Measurements from ENCODE around the gene CDHR5.
A peak's percentile ranks its signal among the peaks of the same experiment; 100 is the strongest.
"Not testable (repeated sequence)": the region's sequence is repeated elsewhere in the genome, so short reads cannot be mapped to it uniquely, and the experiment has no call there.

CDHR5 gene

DNA sequence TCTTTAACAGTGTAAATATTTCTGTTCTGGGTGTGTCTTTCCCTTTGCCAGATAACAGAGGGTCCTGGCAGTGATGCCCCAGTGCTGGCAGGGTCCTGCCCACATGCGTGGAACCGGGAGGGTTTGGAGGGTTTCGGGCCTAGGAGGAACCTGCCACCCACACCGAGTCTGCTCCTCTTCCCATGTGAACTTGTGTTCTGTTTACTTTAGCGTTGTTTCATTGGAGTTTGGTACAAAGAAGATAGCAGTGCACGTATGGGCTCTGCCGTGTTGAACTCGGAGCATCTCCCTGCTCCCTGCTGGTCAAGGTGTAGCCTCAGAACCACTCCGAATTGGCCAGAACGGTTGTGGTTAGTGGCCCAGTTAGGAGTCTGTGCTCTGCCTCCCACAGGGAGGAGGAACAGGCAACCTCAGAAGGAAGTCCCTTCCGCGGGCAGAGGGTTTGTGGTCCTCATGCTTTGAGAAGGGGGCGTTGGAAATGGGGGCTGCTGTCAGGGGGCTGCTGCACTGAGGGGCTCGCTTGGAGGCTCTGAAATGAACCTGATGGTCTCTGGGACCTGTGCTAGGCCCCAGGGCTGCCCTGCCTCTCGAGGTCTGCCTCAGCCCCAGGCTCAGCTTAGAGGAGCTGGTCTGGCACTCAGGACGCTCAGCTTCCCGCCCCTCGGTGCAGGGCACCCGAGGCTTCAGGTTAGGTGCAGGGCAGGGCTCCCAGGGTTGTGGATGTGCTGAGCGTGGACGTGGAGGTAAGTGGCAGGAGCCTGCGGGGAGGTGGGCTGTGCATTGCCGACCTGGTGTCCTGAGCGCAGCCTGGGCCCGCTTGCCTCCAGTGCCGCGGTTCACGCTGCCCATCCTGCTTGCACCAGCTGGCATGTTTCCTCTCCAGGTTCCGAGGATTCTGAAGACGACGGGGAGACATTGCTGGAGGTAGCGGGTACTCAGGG, 38.1 kb downstream of the CDHR5 start:
- DNase-seq (ENCODE audit: low spot score): no peak

DNA sequence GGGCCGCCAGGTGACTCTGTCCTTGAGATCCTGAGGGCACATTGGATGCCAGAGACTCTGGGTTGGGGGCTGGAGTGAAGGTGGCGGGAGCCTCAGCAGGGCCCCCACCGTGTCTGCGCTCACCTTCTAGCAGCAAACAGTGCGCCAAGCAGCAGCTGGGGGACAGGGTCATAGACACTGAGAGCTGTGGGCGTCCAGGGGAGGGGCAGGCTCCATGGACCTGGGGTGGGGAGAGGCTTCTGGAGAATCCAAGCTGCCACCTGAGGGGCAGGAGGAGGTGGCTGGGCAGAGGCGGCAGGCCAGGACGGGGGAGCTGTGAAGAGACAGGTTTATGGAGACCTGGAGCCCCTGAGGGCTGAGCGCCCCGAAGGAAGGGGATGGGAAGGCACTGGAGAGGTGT, 40.5 kb downstream of the CDHR5 start:
- DNase-seq (ENCODE audit: low spot score): no peak

DNA sequence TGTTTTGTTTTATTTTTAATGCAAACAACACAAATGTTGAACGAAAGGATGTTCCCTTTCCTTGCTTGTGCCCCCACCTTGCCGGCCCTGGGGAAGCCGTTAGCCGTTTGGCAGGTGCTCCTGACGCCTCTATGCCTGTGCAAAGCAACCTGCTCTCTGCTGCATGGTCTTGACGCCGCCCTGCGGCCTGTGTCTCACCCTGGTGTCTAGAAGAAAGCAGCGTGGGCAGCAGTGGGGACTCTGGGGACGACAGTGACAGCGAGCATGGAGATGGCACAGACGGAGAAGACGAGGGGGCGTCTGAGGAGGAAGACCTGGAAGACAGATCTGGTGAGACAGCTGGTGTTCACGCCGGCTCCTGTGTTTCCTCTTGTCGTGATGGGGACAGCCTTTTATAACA, 43.0 kb downstream of the CDHR5 start:
- no peak for DNase-seq (ENCODE audit: low spot score)

DNA sequence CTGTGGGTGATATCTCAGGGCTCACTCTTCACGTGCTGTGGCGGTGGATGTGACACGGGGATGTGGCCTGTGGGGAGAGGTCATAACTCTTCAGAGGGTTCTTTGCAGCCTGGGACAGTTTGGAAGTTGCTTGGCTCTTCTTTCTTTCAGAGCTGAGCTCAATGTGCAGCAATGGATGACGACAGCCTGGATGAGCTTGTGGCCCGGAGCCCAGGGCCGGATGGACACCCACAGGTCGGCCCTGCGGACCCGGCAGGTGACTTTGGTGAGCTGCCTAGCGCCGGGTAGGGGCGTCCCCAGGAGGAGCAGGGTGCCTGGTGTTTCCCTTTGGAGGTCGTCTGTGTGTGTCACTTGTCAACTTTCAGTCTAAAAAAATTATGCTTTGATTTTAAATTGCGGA, 43.4 kb downstream of the CDHR5 start:
- no peak for DNase-seq (ENCODE audit: low spot score)

DNA sequence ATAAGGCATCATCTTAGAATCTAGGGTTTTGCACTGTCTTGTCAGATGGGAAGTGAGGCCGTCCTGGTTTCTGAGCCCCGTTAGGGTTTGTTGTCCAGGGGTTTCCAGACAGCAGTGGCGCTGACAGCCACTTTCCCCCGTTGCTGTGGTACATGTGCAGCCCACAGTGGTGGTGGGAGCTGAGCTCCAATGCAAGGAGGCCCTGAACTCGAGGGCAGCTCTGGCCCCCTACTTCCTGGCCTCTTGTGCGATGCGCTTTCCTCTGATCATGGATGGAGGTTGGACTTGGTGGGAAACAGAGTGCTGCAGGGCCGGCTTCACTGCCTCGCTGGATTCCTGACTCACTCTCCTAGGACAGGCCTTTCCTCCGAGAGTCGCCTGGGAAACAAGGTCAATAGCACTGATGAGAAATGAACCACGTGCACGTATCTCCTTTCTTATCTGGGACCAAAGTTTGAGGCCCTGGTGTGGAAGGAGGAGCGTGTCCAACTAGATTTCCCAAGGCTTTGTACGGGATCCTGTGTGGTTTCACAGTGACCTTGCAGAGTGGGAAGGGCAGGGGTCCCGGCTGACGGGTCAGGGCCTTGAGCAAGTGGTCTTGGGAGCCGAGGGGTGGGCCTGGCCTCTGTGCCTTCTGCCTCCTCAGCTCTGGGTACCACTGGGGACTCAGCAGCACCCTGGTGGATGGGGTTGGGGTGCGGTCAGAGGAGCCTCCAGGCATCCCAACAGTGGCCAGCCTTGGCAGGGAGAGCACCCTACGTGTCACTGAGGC, 44.7 kb downstream of the CDHR5 start:
- no peak for DNase-seq (ENCODE audit: low spot score)

DNA sequence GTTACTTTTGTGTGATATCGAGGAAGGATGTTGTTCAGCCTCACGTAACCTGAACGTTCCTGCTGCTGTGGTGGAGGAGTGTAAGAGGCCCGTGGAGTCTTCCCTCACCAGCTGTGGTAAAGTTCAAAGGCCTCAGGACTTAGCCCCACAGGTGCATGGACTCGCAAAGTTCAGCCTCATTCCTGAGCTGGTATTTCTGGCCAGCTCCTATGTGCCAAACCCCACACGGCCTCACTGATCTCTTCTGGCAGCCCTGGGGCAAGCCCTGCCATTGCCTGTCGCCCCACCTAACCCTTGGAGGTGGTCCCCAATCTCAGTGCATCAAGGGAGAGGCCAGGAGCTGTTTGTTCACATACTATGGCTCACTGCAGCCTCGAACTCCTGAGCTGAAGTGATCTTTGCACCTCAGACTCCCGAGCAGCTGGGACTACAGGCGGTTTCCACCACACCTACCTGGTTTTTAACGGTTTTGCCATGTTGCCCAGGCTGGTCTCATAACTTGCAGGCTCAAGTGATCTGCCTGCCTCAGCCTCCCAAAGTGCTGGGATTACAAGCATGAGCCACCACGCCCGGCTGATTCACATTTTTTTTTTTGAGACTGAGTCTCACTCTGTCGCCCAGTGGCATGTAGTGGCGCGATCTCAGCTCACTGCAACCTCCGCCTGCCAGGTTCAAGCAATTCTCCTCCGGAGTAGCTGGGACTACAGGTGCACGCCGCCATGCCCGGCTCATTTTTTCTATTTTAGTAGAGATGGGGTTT, 46.3 kb downstream of the CDHR5 start:
- no peak for DNase-seq (ENCODE audit: low spot score)

DNA sequence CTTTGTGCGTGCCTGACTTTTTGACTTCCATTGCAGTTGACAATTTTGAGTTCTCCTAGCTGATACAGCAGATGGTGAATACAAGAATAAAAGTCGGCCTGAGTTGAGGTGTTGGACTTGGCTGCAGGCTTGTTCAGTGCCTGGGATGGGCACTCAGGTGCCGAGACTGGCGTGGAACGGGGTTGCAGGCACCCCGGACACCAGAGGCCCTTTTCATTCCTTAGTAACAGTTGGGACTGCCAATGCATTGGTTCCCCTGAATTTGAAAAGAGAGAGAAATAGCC, 47.2 kb downstream of the CDHR5 start:
- no peak for DNase-seq (ENCODE audit: low spot score)

DNA sequence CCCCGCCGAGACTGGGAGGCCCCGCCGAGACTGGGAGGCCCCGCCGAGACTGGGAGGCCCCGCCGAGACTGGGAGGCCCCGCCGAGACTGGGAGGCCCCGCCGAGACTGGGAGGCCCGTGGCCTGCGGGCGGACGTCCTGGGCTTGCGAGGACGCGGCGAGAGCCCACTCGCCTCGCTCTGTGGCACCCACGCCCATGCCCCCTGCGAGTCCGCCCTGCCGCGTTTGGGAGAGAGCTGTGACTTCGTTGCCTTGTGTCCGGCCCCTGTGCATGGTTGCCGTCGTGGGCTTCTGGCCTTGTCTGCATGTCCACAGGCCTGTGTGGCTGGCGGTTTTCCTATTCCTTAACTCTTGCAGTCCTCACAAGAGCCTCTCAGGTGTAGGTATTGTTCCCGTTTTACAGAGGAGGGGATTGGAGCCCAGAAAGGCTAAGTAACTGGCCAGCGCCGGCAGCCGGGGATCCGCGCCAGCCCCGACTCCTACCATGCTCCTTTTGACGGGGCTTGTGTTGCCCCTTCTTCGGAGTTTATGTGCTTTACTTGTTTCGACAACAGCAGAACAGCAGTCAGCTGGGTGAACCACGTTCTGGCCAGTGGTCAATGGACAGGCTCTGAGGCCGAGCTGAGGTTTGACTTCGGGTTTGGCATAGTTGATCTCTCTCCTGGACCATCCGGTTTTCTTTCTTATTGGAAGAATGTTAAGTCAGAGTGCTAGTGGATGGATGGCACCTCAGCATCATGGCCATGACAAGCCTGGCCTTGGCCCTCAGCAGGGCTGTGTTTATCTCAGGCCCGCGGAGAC, 47.7 kb downstream of the CDHR5 start:
- DNase-seq (ENCODE audit: low spot score): peak; percentile 40

DNA sequence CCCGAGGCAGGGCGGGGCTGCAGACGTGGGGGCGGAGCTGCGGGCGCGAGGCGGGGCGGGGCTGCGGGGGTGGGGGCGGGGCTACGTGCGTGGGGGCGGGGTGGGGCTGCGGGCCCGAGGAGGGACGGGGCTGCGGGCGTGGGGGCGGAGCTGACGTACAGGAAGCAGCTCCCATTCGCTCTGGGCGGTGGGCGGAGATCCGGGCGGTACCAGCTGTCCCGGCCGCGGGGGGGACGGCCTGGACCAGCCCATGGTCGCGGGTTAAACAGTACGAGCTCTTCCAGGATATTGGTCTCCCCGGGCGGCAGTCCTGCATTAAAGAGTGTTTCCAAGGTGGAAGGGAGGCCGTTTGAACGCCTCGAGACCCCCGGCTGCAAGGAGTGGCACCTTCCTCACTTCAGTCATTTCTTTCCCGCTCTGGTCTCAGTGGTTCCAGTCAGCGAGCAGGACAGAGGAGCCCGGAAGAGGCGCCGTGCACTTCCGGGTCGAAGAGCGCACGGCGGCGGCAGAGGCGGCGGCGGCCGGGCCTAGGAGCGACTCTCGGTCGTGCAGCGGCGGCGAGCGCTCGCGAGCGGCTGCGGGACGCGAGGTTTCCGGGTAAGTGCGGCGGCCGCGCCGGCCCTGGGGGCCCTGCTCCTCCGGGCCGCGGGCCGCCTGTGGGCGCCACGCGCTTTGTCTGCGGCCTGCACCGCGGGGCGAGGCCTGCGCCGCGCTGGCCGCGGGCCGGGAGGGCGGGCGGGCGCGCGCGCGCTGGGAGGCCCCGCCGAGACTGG, 48.6 kb downstream of the CDHR5 start, which contains the start of gene PHRF1:
Gene PHRF1, plus strand, starts transcription at position 475 of the 773 bp plus-strand sequence. CDS start 5,043 bp downstream, outside the sequence.
- DNase-seq (ENCODE audit: low spot score): peak; percentile 99

DNA sequence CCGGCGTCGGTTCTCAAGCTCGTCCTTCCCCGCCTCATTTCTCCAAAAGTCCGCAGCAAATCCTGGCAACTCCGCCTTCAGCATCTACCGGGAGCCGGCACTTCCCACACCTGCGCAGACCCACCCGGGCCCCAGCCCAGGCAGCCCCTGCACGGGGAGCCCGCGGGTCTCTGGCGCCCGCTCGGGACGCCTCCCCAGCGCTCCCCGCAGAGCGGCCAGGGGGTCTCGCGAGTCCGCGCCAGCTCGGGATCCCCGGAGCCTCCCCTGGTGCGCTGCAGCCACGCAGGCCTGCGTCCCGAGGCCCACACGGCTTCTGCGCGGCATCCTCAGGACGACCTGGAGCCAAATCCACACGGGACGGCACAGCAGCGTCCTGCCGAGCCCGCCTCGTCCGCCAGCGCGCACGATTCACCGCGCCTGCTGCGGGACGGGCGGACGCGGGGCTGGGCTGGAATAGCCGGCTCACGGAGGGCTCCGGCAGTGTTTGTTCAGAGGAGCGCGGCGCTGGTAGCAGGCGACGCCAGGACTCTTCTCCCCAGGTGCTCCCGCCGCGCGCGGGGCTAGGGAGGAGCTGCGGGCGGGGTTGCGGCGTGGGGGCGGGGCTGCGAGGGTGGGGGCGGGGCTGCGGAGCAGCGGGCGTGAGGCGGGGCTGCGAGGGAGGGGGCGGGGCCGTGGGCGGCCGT, 49.3 kb downstream of the CDHR5 start:
- peak; percentile 53 for DNase-seq (ENCODE audit: low spot score)

DNA sequence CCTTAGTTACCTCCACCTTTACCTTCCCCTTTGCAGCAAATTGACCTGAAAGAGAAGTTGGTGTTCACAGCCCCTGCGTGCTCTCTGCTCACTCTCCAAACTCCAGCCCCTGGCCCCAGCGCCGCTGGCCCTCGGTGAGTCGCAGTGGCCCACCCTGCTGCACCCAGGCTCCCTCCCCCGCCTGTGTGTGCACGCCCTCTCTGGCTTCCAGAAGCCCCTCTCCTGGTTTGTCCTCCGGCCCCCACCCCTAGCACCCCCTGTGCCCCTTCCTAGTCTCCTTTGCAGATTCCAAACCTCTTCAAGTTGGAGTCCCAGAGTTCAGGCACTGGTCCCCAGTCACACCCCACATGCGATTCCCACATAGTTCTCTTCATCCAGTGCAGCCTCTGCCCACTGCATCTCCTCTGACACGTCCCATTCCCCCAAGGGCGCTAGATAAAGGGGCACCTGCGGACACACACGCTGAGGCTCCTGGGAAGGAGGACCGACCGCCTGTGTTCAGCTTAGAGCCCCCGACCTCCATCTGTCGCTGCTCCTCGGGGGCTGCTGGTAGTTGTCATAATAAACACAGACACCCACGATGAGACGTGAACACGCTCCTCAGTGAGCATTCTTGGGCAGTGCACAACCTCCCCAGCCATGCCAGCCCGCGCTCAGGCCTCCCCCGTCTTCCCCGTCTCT, 50.0 kb downstream of the CDHR5 start:
- no peak for DNase-seq (ENCODE audit: low spot score)

DNA sequence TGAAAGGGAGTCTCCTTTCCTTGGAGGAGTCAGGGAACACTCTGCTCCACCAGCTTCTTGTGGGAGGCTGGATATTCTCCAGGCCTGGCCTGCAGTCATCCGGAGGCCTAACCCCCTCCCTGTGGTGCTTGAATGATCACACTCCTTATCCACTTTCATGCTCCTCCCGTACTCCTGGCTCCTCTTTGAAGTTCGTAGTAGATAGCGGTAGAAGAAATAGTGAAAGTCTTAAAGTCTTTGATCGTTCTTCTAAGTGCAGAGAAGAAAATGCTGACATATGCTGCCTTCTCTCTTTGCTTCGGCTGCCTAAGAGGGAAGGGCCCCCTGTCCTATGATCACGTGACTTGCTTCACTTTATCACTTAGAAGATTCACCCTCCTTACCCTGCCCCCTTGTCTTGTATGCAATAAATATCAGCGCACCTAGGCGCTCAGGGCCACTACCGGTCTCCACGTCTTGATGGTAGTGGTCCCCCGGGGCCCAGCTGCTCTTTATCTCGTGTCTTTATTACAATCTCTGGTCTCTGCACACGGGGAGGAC, 50.7 kb downstream of the CDHR5 start:
- not testable (repeated sequence) for DNase-seq (ENCODE audit: low spot score)

DNA sequence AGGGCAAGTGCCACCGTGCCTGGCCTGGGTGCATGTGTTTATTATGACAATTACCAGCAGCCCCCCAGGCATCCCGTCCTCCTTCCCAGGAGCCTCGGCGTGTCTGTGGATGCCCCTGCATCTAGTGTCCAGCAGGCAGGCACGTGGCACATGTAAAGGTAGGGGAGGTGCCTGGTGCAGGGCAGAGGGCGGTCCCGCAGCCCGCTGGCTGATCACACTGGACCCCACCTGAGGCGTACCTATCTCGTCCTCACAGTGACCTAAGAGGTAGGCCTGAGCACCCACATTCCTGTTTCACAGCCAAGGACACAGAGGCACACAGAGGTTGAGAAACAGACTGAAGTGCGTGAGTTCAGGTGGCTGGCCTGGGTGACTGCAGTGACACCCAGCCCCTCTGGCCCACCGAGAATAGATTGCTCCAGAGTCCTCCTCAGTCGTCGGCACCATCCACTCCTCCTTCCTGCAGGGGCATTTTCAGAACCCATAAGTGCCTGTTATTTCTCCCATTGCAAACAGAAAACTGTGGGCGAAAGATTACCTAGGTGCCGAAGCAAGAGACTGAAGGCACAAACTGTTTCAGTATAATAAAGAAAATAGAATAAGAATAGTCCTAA, 51.5 kb downstream of the CDHR5 start:
- DNase-seq (ENCODE audit: low spot score): no peak

DNA sequence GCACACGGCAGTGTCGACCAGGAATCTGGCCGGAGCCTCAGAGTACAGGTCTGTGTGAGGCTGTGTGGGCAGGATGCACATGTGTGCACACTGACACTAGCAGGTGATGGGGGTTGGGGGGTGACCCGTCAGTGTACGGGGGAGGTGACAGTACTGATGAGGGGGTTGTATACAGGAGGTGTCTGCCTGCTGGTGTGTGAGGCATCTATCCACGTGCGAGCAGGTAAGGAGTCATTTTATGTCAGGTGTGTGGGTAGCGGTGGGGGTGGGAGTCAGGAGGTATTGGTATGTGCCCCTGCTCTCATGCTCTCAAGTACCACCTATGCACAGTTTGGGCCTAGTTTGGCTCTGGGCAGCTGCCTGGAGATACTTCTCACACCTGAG, 53.0 kb downstream of the CDHR5 start:
- no peak for DNase-seq (ENCODE audit: low spot score)

DNA sequence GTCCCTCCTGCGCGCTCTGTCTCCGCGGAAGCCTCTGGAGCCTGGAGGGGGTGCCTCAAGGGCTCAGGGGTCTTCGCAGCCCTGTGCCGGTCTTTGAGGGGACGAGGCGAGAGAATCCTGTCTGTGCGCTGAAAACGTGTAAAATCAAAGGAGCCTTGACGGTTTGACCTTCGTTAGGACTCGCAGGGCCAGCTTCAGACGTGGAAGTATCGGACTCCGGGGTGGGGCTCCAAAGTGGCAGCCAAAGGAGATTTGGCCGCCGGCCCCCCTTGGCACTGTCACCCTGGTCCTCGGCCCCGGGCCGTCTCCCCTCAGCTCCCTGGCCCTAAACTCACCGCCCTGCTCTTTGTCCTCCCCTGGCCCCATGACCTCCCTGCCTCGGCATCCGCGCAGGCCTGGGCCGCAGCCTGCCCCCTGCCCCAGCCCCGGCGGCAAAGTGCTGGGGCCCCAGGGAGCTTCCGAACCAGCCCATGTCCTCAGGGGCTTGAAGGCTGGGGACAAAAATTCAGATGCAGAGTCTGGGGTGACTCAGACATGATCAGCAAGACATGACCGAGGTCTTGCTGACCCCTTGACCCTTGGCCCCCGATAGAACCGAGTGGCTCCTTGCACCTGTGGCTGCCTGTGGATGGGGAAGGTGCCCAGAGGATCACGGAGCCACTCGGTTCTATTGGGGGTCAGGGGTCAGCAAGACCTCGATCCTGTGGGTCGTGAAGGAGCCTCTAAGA, 55.4 kb downstream of the CDHR5 start:
- no peak for DNase-seq (ENCODE audit: low spot score)

DNA sequence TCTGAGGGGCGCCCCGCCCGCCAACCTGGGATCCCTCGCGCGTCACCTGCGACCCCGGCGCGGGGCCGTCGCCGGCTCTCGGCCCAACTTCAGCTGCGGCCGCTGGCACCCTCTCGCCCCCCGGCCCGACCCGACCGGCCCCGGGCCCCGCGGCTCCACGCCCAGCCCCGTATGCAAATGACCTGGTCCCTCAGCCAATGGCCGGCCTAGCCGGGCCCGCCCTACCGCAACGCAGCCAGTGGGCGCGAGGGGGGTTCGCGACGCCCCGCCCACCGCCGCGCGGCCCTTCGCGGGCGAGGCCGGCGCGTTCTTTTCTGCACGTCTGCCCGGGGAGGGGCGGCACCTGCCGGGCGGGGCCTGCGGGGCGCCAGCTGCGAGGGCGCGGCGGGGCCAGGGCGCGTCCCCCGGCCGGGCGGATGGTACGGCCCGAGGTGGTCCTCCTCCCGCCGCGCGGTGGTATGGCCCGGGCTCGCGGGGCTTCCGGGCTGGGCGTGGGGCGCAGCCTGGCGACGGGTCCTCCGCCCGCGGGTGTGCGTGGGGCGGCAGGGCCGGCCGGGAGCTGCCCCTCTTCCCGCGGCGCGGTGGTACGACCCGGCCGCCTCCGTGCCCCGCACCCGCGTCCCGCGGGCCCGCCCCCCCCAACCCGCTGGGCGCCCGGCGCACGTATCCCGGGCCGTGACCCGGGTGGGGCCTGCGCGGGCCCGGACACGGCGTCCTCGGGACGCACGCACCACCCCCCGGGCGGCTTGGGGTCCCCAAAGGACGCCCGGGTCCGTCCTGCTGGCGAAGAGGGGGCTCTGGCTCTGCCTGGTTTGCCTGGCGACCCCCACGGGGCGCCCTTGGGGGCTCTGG, 56.2 kb downstream of the CDHR5 start:
- DNase-seq (ENCODE audit: low spot score): peak; percentile 98

DNA sequence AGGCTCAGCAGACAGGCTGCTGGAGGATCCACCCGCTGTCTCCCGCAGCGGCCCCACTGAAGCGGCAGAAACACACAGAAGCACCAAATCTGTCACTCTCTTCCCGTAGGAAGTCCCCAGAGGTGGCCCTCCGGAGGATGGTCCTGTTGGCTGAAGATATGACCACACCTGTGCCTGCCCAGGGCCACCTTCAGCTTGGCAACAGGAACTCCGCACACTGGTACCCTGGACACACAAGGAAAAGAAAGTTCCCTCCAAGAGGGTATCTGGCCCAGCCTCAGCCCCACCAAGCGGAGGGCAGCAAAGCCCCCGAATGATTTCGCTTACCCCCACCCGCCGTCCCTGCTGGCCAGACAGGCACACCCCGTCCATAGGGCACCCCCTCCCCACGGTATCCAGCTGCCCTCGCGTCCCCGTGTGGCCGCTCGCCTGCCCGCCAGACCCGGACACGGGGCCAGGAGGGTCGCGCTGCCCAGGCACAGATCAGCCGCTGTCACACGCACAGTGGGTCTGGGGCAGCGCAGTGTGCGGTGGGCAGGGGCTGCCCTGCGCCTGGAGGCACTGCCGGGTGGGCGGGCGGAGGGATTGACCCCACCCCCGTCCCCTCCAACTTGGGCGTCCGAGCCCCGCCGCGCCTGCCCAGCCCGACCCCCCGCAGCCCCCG, 57.0 kb downstream of the CDHR5 start:
- no peak for DNase-seq (ENCODE audit: low spot score)

Data from AG20443 (cell line).